Endothelial cell of umbilical vein (primary cell): ENCODE measurements around the gene TAF3. TPM values are rescaled to one million over a fixed set of nuclear protein-coding genes. Genes with fewer than 3 reads are reported as not detected.

Experiments
- BruUV-seq: library from RNA; stranded (reverse); fragments of 400-500 nt; replicated peaks from 2 replicates; lab custom pipeline; 2021; lab: Mats Ljungman, UMichigan
- CTCF ChIA-PET: fragments of 300-600, 350-600 bp; sonication (Branson Sonifier 250); formaldehyde crosslinking; loops from one replicate; lab custom pipeline; 2021; ENCODE audit warnings: antibody characterized with exemption, inconsistent platforms; lab: Charles Lee
- POLR2A ChIA-PET: fragments of 300-600, 350-600 bp; sonication (Branson Sonifier 250); formaldehyde crosslinking; loops from one replicate; lab custom pipeline; 2021; ENCODE audit warnings: antibody characterized with exemption, inconsistent platforms; lab: Charles Lee
- DNase-seq: peaks from one replicate; pipeline ENCODE4 v3.0.0-alpha.2; 2011; ENCODE audit warnings: low read depth, low spot score
- FAIRE-seq: peaks from 2 replicates; lab custom pipeline; 2011; peaks lifted over from hg19 to GRCh38; lab: Jason Lieb, UNC
- H2AFZ ChIP-seq: 2 replicates; pipeline ENCODE4 v1.6.0; 2012; ENCODE audit warnings: low read depth, low read length, control low read depth, inconsistent platforms
- H3K27ac ChIP-seq: 2 replicates; pipeline ENCODE4 v1.5.1; 2011; ENCODE audit warnings: low read depth, mild to moderate bottlenecking, control low read depth, low read length, moderate library complexity; ENCODE audit not compliant: insufficient read depth
- H3K27me3 ChIP-seq, 2 experiments: 2 replicates each; pipeline versions ENCODE4 v1.6.0 to v1.6.1; 2011; ENCODE audit warnings: low read length in 2 of 2, mixed read lengths in 1 of 2; ENCODE audit not compliant: control insufficient read depth in 2 of 2, insufficient read depth in 2 of 2
- H3K36me3 ChIP-seq, 2 experiments: 2 replicates in 1 of 2; 3 replicates in 1 of 2; pipeline ENCODE4 v1.5.1; 2011; ENCODE audit warnings: low read length in 2 of 2, mild to moderate bottlenecking in 1 of 2, moderate library complexity in 1 of 2; ENCODE audit not compliant: control insufficient read depth in 2 of 2, insufficient read depth in 2 of 2; ENCODE audit errors: extremely low read depth in 1 of 2
- H3K4me1 ChIP-seq: 3 replicates; pipeline ENCODE4 v1.5.1; 2011; ENCODE audit warnings: mild to moderate bottlenecking, low read length; ENCODE audit not compliant: control insufficient read depth, insufficient read depth; ENCODE audit errors: extremely low read depth
- H3K4me2 ChIP-seq: 2 replicates; pipeline ENCODE4 v1.6.1; 2011; ENCODE audit warnings: low read length, control low read depth, mixed read lengths; ENCODE audit not compliant: insufficient read depth
- H3K4me3 ChIP-seq, 3 experiments: fragments of 200-600 bp in 1 of 3; sonication (generic), shearing (Covaris generic) in 1 of 3; replicated peaks in 1 of 3; 2 replicates each; pipeline ENCODE4 v1.5.1; 2011 to 2016; ENCODE audit warnings: control low read depth in 3 of 3, low read length in 3 of 3, mild to moderate bottlenecking in 2 of 3, inconsistent platforms in 1 of 3, low read depth in 1 of 3, moderate library complexity in 1 of 3; ENCODE audit not compliant: insufficient read depth in 1 of 3
- H3K79me2 ChIP-seq: 2 replicates; pipeline ENCODE4 v1.6.0; 2012; ENCODE audit warnings: low read length, inconsistent platforms; ENCODE audit not compliant: control insufficient read depth, insufficient read depth
- H3K9ac ChIP-seq: replicated peaks from 2 replicates; pipeline ENCODE3; 2011; ENCODE audit warnings: low read length, control low read depth; ENCODE audit not compliant: insufficient read depth; ENCODE audit errors: extremely low read depth
- H3K9me1 ChIP-seq: replicated peaks from 3 replicates; pipeline ENCODE4 v1.6.0; 2011; ENCODE audit warnings: mild to moderate bottlenecking, low read length; ENCODE audit not compliant: control insufficient read depth, insufficient read depth; ENCODE audit errors: extremely low read depth
- H3K9me3 ChIP-seq: replicated peaks from 2 replicates; pipeline ENCODE4 v1.5.1; 2012; ENCODE audit warnings: low read length, inconsistent platforms; ENCODE audit not compliant: control insufficient read depth, insufficient read depth
- H4K20me1 ChIP-seq: replicated peaks from 2 replicates; pipeline ENCODE3; 2011; ENCODE audit warnings: mild to moderate bottlenecking, low read length; ENCODE audit not compliant: control insufficient read depth, insufficient read depth; ENCODE audit errors: extremely low read depth
- EZH2 ChIP-seq: IDR thresholded peaks from 2 replicates; pipeline ENCODE4 v1.6.1; 2012; ENCODE audit warnings: borderline replicate concordance, low read depth, mild to moderate bottlenecking, moderate library complexity, low read length, inconsistent platforms; ENCODE audit not compliant: severe bottlenecking
- FOS ChIP-seq: IDR thresholded peaks from 2 replicates; pipeline ENCODE4 v1.6.1; 2011; ENCODE audit warnings: mild to moderate bottlenecking, low read length, moderate library complexity, borderline replicate concordance; ENCODE audit not compliant: insufficient read depth
- GATA2 ChIP-seq: IDR thresholded peaks from 2 replicates; pipeline ENCODE4 v1.7.0; 2011; ENCODE audit warnings: low read depth, mild to moderate bottlenecking, moderate library complexity, mixed read lengths, low read length; ENCODE audit not compliant: insufficient read length, insufficient read depth
- JUN ChIP-seq: IDR thresholded peaks from 2 replicates; pipeline ENCODE4 v1.6.1; 2011; ENCODE audit warnings: borderline replicate concordance, low read depth; ENCODE audit not compliant: insufficient read length, insufficient read depth
- MYC ChIP-seq: IDR thresholded peaks from one replicate; pipeline ENCODE4 v1.6.1; 2011; ENCODE audit warnings: mild to moderate bottlenecking, low read depth, low read length
- POLR2A ChIP-seq: IDR thresholded peaks from 2 replicates; pipeline ENCODE4 v1.6.1; 2012; ENCODE audit warnings: low read depth, mild to moderate bottlenecking, control low read depth, low read length
- POLR2AphosphoS5 ChIP-seq: IDR thresholded peaks from 2 replicates; pipeline ENCODE4 v1.6.1; 2012; ENCODE audit warnings: low read depth, mild to moderate bottlenecking, control low read depth, low read length, moderate library complexity; ENCODE audit not compliant: insufficient read depth
- dilution Hi-C: fragments of 300-500 bp; cut with MboI; formaldehyde crosslinking; loops from one replicate; pipeline ENCODE4 v1.15.0; 2019; ENCODE audit warnings: low sequenced_read_pairs; ENCODE audit not compliant: extremely low pct_ligation_motif_present
- intact Hi-C: fragments of 100-400 bp; cut with micrococcal nuclease; formaldehyde crosslinking; loops from one replicate; pipeline ENCODE4 v1.10.0; 2022
- polyA plus RNA-seq, 4 experiments: library from polyadenylated mRNA; depleted of rRNA in 3 of 4; stranded (reverse) in 3 of 4; unstranded in 1 of 4; fragments of >200 nt; gene quantifications; 2 replicates each; pipeline versions ENCODE4 v1.2.1 to v1.2.3, GENCODE V29; 2011 to 2012; ENCODE audit warnings: missing spikeins in 1 of 4
- total RNA-seq: library from RNA; stranded (reverse); gene quantifications from 2 replicates; pipeline ENCODE4 v1.2.3, GENCODE V29; 2021
- TF ChIP-seq, protein P1 (sequence below), 2 donors: IDR thresholded peaks; 1 replicate in 1 of 2; 2 replicates in 1 of 2; pipeline ENCODE4 v1.5.1; 2011; ENCODE audit warnings: low read length in 2 of 2, mild to moderate bottlenecking in 2 of 2, moderate library complexity in 2 of 2, control low read depth in 1 of 2, inconsistent platforms in 1 of 2, low read depth in 1 of 2; ENCODE audit not compliant: insufficient read depth in 1 of 2; ENCODE audit errors: extremely low read depth in 1 of 2
- TF ChIP-seq, protein P2 (sequence below): IDR thresholded peaks from 2 replicates; pipeline ENCODE4 v1.6.1; 2011; ENCODE audit not compliant: insufficient read depth, insufficient read length

TAF3 gene
- total and polyA plus RNA-seq, 2 donors (not counting 3 experiments of a cell fraction or from before 2014, with no cell fraction given): 2.4 to 10.5 TPM

DNA sequence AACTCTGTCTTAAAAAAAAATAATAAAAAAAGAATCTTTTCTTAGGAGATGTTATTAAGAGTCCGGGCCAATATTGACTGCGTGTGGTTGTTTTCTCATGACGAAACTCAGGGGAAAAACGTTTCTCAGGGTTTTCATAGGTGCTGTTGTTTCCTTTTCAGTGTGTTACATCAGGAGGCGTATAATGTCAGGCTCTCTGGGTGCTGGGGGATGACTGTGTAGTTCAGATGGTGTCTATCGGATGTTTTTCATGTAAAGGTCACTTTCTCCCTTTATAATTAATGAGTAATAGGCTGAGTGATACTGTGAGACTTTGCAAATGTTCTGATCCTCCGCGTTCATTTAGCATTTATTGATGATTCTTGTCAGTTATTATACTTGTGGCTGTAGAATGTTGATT lies 84.1 kb downstream of the TAF3 start:
- Histone ChIP-seq H2AFZ (no peak overlapping the region), H3K4me2 (no peak overlapping the region), H3K27ac (no peak overlapping the region), H3K9me1 (no peaks in the 10 kb centered on the region), H4K20me1 (no peaks in the 10 kb centered on the region), H3K36me3 (no peaks in the 10 kb centered on the region), H3K9ac (no peak overlapping the region), H3K9me3 (no peaks in the 10 kb centered on the region), H3K79me2 (no peaks in the 10 kb centered on the region), H3K27me3 (no peaks in the 10 kb centered on the region), H3K4me1 (no peaks in the 10 kb centered on the region), H3K4me3 (no peak overlapping the region)
- intact Hi-C loops (loop anchor here (10.0 kb wide), 1 partner anchor 252 kb away; no protein-coding TSS in a partner anchor), dilution Hi-C loops (no loop called here)
- DNase-seq: no peak
- FAIRE-seq: no peak
- no TSS peak for BruUV-seq
- ChIA-PET POLR2A (no interaction called here), CTCF (no interaction called here)
- TF ChIP-seq GATA2: no peak
- no peak for TF ChIP-seq MYC
- TF ChIP-seq, protein P1, sequence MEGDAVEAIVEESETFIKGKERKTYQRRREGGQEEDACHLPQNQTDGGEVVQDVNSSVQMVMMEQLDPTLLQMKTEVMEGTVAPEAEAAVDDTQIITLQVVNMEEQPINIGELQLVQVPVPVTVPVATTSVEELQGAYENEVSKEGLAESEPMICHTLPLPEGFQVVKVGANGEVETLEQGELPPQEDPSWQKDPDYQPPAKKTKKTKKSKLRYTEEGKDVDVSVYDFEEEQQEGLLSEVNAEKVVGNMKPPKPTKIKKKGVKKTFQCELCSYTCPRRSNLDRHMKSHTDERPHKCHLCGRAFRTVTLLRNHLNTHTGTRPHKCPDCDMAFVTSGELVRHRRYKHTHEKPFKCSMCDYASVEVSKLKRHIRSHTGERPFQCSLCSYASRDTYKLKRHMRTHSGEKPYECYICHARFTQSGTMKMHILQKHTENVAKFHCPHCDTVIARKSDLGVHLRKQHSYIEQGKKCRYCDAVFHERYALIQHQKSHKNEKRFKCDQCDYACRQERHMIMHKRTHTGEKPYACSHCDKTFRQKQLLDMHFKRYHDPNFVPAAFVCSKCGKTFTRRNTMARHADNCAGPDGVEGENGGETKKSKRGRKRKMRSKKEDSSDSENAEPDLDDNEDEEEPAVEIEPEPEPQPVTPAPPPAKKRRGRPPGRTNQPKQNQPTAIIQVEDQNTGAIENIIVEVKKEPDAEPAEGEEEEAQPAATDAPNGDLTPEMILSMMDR (IDR thresholded peaks at IDR 0.05; ENCODE audit: extremely low read depth in 1 of 2, insufficient read depth in 1 of 2, low read depth in 1 of 2, low read length in 2 of 2): no peak
- no peak for TF ChIP-seq POLR2A
- TF ChIP-seq, protein P2, sequence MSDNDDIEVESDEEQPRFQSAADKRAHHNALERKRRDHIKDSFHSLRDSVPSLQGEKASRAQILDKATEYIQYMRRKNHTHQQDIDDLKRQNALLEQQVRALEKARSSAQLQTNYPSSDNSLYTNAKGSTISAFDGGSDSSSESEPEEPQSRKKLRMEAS: no peak
- no peak for TF ChIP-seq JUN
- TF ChIP-seq EZH2: no peak
- TF ChIP-seq POLR2AphosphoS5: no peak
- TF ChIP-seq FOS: no peak
